BLaER1 treated with 17β-estradiol and CSF1 and Interleukin-3, amounts not matched to agents 10 nM and 100 nM (cell line): ENCODE data around the gene FAM43B.

Source experiments
- H3K27ac ChIP-seq, 11 experiments: shearing (Covaris generic); formaldehyde crosslinking; 2 replicates each; pipeline ENCODE4 v1.8.1; 2022
- H3K27me3 ChIP-seq, 11 experiments: shearing (Covaris generic); formaldehyde crosslinking; 2 replicates each; pipeline ENCODE4 v1.8.1; 2022
- H3K36me3 ChIP-seq, 11 experiments: shearing (Covaris generic); formaldehyde crosslinking; 2 replicates each; pipeline ENCODE4 v1.8.1; 2022
- H3K4me1 ChIP-seq, 10 experiments: shearing (Covaris generic); formaldehyde crosslinking; 2 replicates each; pipeline ENCODE4 v1.8.1; 2022
- H3K4me2 ChIP-seq, 11 experiments: shearing (Covaris generic); formaldehyde crosslinking; 2 replicates each; pipeline ENCODE4 v1.8.1; 2022
- H3K4me3 ChIP-seq, 10 experiments: shearing (Covaris generic); formaldehyde crosslinking; 2 replicates each; pipeline ENCODE4 v1.8.1; 2022
- H3K9ac ChIP-seq, 11 experiments: shearing (Covaris generic); formaldehyde crosslinking; 2 replicates each; pipeline ENCODE4 v1.8.1; 2022
- H3K9me3 ChIP-seq, 11 experiments: shearing (Covaris generic); formaldehyde crosslinking; replicated peaks in 1 of 11; 2 replicates each; pipeline ENCODE4 v1.8.1; 2022
- H4K20me1 ChIP-seq, 11 experiments: shearing (Covaris generic); formaldehyde crosslinking; 2 replicates each; pipeline ENCODE4 v1.8.1; 2022
- Cebpa-rat ChIP-seq, 11 experiments: shearing (Covaris generic); IDR thresholded peaks; 2 replicates each; pipeline ENCODE4 v1.8.1; 2022

Gene FAM43B

DNA sequence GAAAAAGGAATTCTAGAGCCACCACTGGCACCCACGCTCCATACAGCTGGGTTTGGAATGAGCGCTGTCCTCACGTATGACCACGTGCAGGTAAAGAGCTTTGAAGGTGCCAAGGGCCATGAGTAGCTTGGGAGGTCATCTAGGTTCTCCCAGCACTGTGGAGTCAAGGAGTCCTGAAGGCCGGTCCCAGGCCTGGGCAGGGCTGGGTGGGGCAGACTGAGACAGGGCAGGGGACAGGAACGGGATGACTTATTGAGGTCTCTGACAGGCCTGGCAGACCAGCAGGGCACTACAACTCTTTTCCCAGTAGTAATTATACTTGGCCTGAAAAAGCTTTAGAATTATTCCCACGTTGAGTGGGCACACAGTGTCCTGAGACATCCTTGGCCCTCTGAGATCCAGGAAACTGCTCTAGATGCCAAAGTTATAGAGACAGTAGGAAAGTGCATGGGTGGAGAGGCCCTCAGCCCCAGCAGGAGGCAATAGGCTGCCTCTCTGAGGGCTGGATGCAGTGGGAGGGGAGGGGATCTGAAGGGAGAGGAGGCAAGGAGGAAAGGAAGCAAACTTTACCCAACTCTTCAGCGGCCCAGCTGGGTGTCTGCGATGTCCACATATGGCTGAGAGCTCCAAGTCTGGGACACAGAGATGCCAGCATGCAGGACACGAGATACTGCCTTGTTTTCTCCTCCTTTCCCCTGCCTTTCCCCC is 34.7 kb downstream of the FAM43B start:
- H3K4me2 ChIP-seq = no peak overlapping the region

DNA sequence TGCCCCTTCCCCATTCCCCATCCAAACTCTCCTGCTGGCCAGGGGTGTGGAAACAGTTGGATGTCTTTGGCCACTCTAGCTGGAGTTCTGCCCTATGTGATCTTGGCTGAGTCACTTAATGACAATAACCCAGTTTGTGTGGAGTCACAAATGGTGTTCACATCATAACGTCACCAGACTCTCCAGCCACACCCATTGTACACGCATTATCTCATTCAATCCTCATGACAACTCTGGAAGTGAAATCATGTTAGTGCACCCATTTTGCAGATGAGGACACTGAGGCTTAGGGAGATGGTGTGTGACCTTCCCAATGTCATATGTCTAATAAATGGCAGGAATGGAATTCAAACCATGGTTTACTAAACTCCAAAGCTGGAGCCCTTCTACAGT is 35.3 kb downstream of the FAM43B start:
- H3K4me3 ChIP-seq = no peak overlapping the region
- no peaks in the 10 kb centered on the region for H4K20me1 ChIP-seq
- peaks cover 0 to 35% (median 19%) of the 10 kb centered on the region in 10 experiments; a peak in 13 of 20 replicates for H3K4me1 ChIP-seq
- H3K9ac ChIP-seq = no peak overlapping the region
- no peaks in the 10 kb centered on the region for H3K9me3 ChIP-seq
- no peak overlapping the region for H3K4me2 ChIP-seq
- H3K27ac ChIP-seq = no peak overlapping the region
- H3K27me3 ChIP-seq = peaks cover 0 to 18% (median 10%) of the 10 kb centered on the region in 11 experiments; a peak in 12 of 22 replicates
- no peaks in the 10 kb centered on the region for H3K36me3 ChIP-seq
- TF ChIP-seq Cebpa-rat (IDR thresholded peaks at IDR 0.05) = no peak

More for the DNA sequence above, 34.7 kb downstream of the FAM43B start:
- H3K27me3 ChIP-seq = peaks cover 0 to 18% (median 10%) of the 10 kb centered on the region in 11 experiments; a peak in 12 of 22 replicates
- H3K4me3 ChIP-seq = no peak overlapping the region
- no peak for TF ChIP-seq Cebpa-rat (IDR thresholded peaks at IDR 0.05)
- no peaks in the 10 kb centered on the region for H3K9me3 ChIP-seq
- H3K9ac ChIP-seq = no peak overlapping the region
- no peaks in the 10 kb centered on the region for H4K20me1 ChIP-seq
- peaks cover 0 to 35% (median 19%) of the 10 kb centered on the region in 10 experiments; a peak in 13 of 20 replicates for H3K4me1 ChIP-seq
- H3K27ac ChIP-seq = no peak overlapping the region
- no peaks in the 10 kb centered on the region for H3K36me3 ChIP-seq

DNA sequence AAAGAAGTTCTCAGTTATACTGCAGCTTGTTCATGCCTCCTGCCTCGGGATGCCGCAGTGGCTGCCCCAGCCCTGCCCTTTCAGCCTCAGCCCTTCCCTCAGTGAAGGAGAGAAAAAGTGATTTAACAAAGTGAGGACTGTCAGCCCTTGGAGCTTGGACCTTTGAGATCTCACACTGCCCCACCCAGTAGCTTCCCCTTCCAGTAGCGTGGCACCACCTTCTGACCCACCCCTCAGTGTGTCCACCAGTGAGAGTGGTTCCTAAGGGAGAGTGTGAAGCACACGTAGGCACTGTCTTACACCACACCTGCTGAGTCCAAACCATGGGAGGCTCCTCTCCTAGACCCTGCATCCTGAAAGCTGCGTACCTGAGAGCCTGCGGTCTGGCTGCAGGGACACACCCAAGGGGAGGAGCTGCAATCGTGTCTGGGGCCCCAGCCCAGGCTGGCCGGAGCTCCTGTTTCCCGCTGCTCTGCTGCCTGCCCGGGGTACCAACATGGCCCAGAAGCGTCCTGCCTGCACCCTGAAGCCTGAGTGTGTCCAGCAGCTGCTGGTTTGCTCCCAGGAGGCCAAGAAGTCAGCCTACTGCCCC is 36.4 kb downstream of the FAM43B start, which contains the start of gene CDA:
CDA (plus strand) TSS at position 464 of the 592 bp plus-strand sequence; CDS start at position 497, 33 bp downstream.
- peak within 1 kb of the TSS in 6 of 11 experiments; percentile 8 to 47 (median 35); a peak in 10 of 22 replicates for H3K9ac ChIP-seq
- peak within 1 kb of the TSS in 8 of 11 experiments; percentile 13 to 69 (median 44); a peak in 12 of 22 replicates for H3K27ac ChIP-seq
- H4K20me1 ChIP-seq = no peaks in the 10 kb centered on the region
- H3K4me2 ChIP-seq = peak within 1 kb of the TSS in 8 of 11 experiments; percentile 26 to 76 (median 52); a peak in 13 of 22 replicates
- peak within 1 kb of the TSS in 2 of 10 experiments; percentile 35 to 47; a peak in 3 of 20 replicates for H3K4me3 ChIP-seq
- peaks cover 0 to 18% (median 10%) of the 10 kb centered on the region in 11 experiments; a peak in 12 of 22 replicates for H3K27me3 ChIP-seq
- H3K36me3 ChIP-seq = no peaks in the 10 kb centered on the region
- no peaks in the 10 kb centered on the region for H3K9me3 ChIP-seq
- TF ChIP-seq Cebpa-rat (IDR thresholded peaks at IDR 0.05) = no peak
- H3K4me1 ChIP-seq = peaks cover 0 to 35% (median 20%) of the 10 kb centered on the region in 10 experiments; a peak in 15 of 20 replicates

DNA sequence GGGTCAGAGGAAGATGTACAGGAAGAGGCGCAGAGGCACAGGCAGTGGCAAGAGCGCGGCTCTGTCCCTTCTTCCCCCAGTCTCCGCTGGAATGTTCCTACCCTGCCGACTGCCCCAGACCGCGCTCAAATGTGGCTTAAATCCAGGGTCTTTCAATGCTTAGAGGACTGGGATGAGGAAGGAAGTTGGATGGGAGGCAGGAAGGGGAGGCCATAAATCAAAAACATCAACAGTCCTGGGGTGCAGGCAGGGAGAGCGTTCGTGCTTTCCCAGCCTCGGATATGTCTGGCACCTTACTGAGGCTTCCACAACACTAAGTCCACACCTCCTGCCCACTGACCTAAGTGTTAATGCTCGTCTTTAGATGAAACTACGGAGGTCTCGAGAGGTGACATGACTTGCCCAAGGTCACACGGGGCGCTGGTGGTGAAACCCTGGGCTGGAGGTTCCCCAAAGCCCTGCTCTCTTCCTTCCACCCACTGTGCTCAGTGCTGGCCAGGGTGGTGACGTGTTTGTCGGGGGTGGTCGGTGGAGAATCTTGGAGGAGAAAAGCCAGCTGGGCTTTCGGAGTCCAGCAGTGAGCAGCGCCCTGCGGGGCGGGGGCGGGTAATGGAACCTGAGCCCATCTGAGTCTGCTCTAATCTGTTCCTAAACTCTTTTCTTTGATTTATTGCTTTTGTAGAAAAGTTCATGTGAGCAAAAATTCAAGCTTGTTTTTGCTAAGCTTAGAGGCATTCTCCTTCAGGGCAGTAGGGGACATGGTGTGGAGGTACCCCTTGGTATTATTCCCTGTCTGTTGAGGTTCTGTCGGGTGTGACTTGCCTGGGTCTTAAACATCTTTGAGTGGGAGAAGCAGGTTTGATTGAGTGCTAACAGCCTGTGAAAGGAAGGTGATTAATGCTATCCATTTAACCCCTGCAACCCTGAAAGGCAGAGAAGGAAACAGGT is 37.2 kb downstream of the FAM43B start:
- Histone ChIP-seq H3K9me3 (no peaks in the 10 kb centered on the region), H3K27ac (peak overlapping the region in 8 of 11 experiments; percentile 13 to 69 (median 44); a peak in 12 of 22 replicates), H3K4me3 (peak overlapping the region in 2 of 10 experiments; percentile 35 to 47; a peak in 3 of 20 replicates), H3K9ac (peak overlapping the region in 6 of 11 experiments; percentile 8 to 47 (median 35); a peak in 10 of 22 replicates), H3K27me3 (peaks cover 0 to 18% (median 10%) of the 10 kb centered on the region in 11 experiments; a peak in 12 of 22 replicates), H3K4me1 (peaks cover 0 to 40% (median 23%) of the 10 kb centered on the region in 10 experiments; a peak in 15 of 20 replicates), H3K4me2 (peak overlapping the region in 8 of 11 experiments; percentile 26 to 76 (median 52); a peak in 13 of 22 replicates), H3K36me3 (no peaks in the 10 kb centered on the region), H4K20me1 (no peaks in the 10 kb centered on the region)
- no peak for TF ChIP-seq Cebpa-rat (IDR thresholded peaks at IDR 0.05)

DNA sequence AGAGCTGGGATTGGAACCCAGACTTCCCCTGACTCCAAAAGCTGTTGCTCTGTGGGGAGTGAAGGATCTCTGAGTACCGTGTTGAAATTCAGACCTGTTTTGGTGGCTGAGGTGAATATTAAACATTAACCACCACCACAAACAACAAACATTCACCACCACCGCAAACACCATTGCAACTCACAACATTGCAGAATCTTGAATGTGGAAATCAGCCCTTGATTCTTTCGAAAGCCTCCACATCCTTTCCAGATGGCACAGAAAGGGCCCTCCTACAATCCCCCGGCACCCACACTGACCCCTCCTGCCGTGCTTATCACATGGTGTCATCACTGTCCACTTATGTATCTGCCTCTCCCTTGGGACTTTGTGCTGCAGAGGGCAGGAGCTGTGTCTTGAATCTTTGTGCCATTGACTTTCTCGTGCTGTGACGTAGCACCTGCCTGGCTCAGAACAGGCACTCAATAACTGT is 38.0 kb downstream of the FAM43B start:
- TF ChIP-seq Cebpa-rat (IDR thresholded peaks at IDR 0.05) = peak in 5 of 11 experiments; percentile 28 to 63 (median 51); a peak in 6 of 22 replicates
- peak overlapping the region in 3 of 11 experiments; percentile 37 to 46 (median 41); a peak in 5 of 22 replicates for H3K9ac ChIP-seq
- H3K27me3 ChIP-seq = peaks cover 0 to 18% (median 10%) of the 10 kb centered on the region in 11 experiments; a peak in 12 of 22 replicates
- H3K4me2 ChIP-seq = peak overlapping the region in 9 of 11 experiments; percentile 15 to 76 (median 47); a peak in 14 of 22 replicates
- no peak overlapping the region for H3K4me3 ChIP-seq
- H3K27ac ChIP-seq = peak overlapping the region in 7 of 11 experiments; percentile 13 to 69 (median 47); a peak in 12 of 22 replicates
- no peaks in the 10 kb centered on the region for H3K36me3 ChIP-seq
- no peaks in the 10 kb centered on the region for H4K20me1 ChIP-seq
- H3K4me1 ChIP-seq = peaks cover 0 to 40% (median 23%) of the 10 kb centered on the region in 10 experiments; a peak in 15 of 20 replicates
- no peaks in the 10 kb centered on the region for H3K9me3 ChIP-seq

DNA sequence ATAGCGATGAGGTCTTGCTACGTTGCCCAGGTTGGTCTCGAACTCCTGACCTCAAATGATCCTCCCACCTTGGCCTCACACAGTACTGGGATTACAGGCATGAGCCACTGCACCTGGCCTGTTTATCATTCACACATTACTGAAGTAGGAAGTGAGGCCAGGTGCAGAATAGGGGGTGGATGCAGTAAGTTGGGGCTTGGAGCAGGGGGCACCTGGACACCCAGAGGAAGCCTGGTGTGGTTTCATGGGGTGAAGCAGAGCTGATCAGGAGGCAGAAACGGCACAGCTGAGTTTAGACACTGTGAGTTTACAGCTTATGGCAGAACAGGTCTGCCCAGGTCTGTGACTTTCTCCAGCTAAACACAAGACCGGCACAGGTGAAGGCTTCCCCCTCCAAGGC is 41.4 kb downstream of the FAM43B start:
- no peak overlapping the region for H3K4me3 ChIP-seq
- peaks cover 8 to 55% (median 39%) of the 10 kb centered on the region in 10 experiments for H3K4me1 ChIP-seq
- H3K9ac ChIP-seq = 0 out of 22 replicates have a peak overlapping the region, but pooled peaks of 1 of the 11 experiments have one; percentile 17
- H3K4me2 ChIP-seq = peak overlapping the region in 1 of 11 experiments; percentile 20; a peak in 3 of 22 replicates
- no peaks in the 10 kb centered on the region for H3K36me3 ChIP-seq
- no peak overlapping the region for H3K27ac ChIP-seq
- TF ChIP-seq Cebpa-rat (IDR thresholded peaks at IDR 0.05) = no peak
- peaks cover 0 to 16% (median 9%) of the 10 kb centered on the region in 11 experiments; a peak in 12 of 22 replicates for H3K27me3 ChIP-seq
- no peaks in the 10 kb centered on the region for H3K9me3 ChIP-seq
- H4K20me1 ChIP-seq = no peaks in the 10 kb centered on the region

DNA sequence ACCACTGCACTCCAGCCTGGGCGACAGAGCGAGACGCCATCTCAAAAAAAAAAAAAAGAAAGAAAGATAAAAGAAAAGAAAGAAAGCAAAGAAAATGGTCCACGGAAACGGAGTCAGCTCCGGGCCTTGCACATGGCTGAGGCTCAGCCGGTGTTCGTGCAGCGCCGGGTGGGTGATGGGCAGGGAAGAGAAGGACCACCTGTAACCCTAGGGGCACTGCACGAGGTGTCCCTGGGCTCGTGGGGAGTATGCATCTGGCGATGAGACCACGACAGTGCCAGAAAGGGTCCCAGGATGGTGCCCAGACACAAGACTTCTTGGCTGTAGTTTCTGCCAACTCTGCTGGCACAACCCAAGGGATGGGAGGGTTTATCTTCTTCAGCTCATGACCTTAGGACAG is 42.4 kb downstream of the FAM43B start:
- no peak overlapping the region for H3K9ac ChIP-seq
- no peak overlapping the region for H3K4me3 ChIP-seq
- no peak for TF ChIP-seq Cebpa-rat (IDR thresholded peaks at IDR 0.05)

DNA sequence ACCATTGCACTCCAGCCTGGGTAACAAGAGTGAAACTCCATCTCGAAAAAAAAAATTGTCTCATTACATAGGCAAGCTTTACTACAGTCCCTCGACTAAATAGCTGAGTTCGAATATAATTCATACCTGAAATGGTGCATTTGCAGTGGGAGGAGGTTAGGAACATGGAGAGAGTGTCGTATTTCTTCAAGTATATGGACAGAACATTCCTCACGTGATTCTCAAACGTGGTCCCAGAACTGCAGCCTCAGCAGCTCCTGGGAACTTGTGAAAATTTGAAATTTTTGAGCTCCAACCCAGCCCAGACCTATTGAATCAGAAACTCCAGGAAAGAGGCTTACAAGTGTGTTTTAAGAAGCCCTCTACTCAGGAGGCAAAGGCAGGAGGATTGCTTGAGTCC is 43.7 kb downstream of the FAM43B start:
- Histone ChIP-seq H3K4me1 (peaks cover 8 to 44% (median 23%) of the 10 kb centered on the region in 10 experiments), H3K9me3 (no peaks in the 10 kb centered on the region), H3K27me3 (no peaks in the 10 kb centered on the region), H3K9ac (no peak overlapping the region), H3K36me3 (no peaks in the 10 kb centered on the region), H3K4me2 (peak overlapping the region in 3 of 11 experiments; percentile 74 to 91 (median 88); a peak in 6 of 22 replicates), H4K20me1 (no peaks in the 10 kb centered on the region), H3K27ac (no peak overlapping the region), H3K4me3 (no peak overlapping the region)
- TF ChIP-seq Cebpa-rat (IDR thresholded peaks at IDR 0.05) = no peak

More for the DNA sequence above, 42.4 kb downstream of the FAM43B start:
- H3K27ac ChIP-seq = no peak overlapping the region
- no peak overlapping the region for H3K4me2 ChIP-seq
- H3K9me3 ChIP-seq = no peaks in the 10 kb centered on the region
- peaks cover 8 to 45% (median 30%) of the 10 kb centered on the region in 10 experiments for H3K4me1 ChIP-seq
- peaks cover 0 to 6% (median 0%) of the 10 kb centered on the region in 11 experiments; a peak in 6 of 22 replicates for H3K27me3 ChIP-seq
- H4K20me1 ChIP-seq = no peaks in the 10 kb centered on the region
- no peaks in the 10 kb centered on the region for H3K36me3 ChIP-seq
